Stomach (tissue), 4 donors: ENCODE measurements around the gene TNFSF10.

Experiments
- EP300 ChIP-seq: sonication (generic); formaldehyde crosslinking; IDR thresholded peaks from one replicate; pipeline ENCODE4 v1.6.1; 2017; ENCODE audit warnings: antibody characterized with exemption
- POLR2A ChIP-seq, 4 donors: fragments of 450-650 bp; IDR thresholded peaks; one replicate each; pipeline ENCODE4 v1.6.1; 2016; ENCODE audit warnings: antibody characterized with exemption in 4 of 4, control low read depth in 2 of 4, mild to moderate bottlenecking in 1 of 4, moderate library complexity in 1 of 4
- POLR2AphosphoS5 ChIP-seq, 3 donors: sonication (generic); formaldehyde crosslinking; IDR thresholded peaks; one replicate each; pipeline ENCODE4 v1.6.1; 2016; ENCODE audit warnings: antibody characterized with exemption in 3 of 3
- TF ChIP-seq, protein P1 (sequence below), 7 experiments: fragments of 450-650 bp in 4 of 7; fragments of 200-600 bp in 3 of 7; sonication (generic) in 3 of 7; IDR thresholded peaks; one replicate each; pipeline ENCODE4 v1.5.1; 2016 to 2019; ENCODE audit warnings: antibody characterized with exemption in 7 of 7, control low read depth in 2 of 7, mild to moderate bottlenecking in 1 of 7

DNA sequence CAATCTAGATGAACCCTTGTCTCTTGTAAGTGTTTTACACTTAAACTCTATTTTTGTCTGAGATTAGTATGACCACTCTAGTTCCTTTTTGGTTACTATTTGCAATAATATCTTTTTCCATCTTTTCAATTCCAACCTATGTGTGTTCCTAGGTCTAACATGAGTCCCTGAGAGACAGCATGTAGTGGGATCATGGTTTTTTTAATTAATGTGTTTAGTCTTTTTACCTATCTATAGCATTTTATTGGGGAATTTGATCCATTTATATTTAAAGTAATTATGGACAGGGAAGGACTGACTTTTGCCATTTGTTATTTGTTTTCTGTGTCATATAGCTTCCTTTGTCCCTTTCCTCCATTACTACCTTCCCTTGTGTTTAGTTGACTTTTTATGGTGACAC lies 21.7 kb downstream of the TNFSF10 start:
- TF ChIP-seq POLR2A (IDR thresholded peaks at IDR 0.05), result no peak
- TF ChIP-seq, protein P1, sequence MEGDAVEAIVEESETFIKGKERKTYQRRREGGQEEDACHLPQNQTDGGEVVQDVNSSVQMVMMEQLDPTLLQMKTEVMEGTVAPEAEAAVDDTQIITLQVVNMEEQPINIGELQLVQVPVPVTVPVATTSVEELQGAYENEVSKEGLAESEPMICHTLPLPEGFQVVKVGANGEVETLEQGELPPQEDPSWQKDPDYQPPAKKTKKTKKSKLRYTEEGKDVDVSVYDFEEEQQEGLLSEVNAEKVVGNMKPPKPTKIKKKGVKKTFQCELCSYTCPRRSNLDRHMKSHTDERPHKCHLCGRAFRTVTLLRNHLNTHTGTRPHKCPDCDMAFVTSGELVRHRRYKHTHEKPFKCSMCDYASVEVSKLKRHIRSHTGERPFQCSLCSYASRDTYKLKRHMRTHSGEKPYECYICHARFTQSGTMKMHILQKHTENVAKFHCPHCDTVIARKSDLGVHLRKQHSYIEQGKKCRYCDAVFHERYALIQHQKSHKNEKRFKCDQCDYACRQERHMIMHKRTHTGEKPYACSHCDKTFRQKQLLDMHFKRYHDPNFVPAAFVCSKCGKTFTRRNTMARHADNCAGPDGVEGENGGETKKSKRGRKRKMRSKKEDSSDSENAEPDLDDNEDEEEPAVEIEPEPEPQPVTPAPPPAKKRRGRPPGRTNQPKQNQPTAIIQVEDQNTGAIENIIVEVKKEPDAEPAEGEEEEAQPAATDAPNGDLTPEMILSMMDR (IDR thresholded peaks at IDR 0.05), result no peak
- TF ChIP-seq EP300, result no peak
- TF ChIP-seq POLR2AphosphoS5 (IDR thresholded peaks at IDR 0.05), result no peak
